GM12878 (cell line): Measurements from ENCODE around the gene MAPKBP1.

Experiments used
- NRF1 ChIP-seq: conservative IDR thresholded peaks from 2 replicates; pipeline ENCODE4 v1.6.1; 2011; ENCODE audit warnings: mild to moderate bottlenecking, low read depth, low read length, improper control_type of control experiment
- TCF7 ChIP-seq: IDR thresholded peaks from 2 replicates; pipeline ENCODE4 v1.6.1; 2014; ENCODE audit warnings: antibody characterized with exemption, borderline replicate concordance
- TF ChIP-seq, protein P1 (sequence below): IDR thresholded peaks from 2 replicates; pipeline ENCODE4 v1.6.1; 2012; ENCODE audit warnings: low read depth, low read length, improper control_type of control experiment
- TF ChIP-seq, protein P2 (sequence below): IDR thresholded peaks from 2 replicates; pipeline ENCODE4 v1.6.1; 2011; ENCODE audit warnings: mild to moderate bottlenecking, low read depth, low read length, moderate library complexity; ENCODE audit not compliant: insufficient replicate concordance

DNA sequence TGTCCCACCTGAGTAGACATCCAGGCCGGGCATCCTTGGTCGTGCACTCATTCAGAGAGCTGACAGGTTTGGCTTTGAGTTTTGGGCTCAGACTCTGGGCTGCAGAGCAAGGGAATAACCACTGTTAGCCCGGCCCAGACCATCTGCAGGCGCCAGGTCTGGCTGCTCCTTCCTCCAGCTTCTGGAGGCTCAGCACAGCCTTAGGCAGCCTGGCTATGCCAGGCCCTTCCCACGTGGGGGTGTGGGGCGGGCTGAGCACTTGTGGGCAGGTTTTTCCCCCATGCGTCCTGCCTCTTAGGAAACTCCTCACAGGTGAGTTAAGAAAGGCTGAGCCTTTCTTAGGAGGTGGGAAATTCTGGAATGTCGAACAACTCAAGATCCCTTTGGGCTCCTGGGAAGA is 75.6 kb downstream of the MAPKBP1 start:
- TF ChIP-seq, protein P1, sequence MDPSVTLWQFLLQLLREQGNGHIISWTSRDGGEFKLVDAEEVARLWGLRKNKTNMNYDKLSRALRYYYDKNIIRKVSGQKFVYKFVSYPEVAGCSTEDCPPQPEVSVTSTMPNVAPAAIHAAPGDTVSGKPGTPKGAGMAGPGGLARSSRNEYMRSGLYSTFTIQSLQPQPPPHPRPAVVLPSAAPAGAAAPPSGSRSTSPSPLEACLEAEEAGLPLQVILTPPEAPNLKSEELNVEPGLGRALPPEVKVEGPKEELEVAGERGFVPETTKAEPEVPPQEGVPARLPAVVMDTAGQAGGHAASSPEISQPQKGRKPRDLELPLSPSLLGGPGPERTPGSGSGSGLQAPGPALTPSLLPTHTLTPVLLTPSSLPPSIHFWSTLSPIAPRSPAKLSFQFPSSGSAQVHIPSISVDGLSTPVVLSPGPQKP, result no peak
- TF ChIP-seq NRF1 (no peak), TCF7 (no peak)
- TF ChIP-seq, protein P2, sequence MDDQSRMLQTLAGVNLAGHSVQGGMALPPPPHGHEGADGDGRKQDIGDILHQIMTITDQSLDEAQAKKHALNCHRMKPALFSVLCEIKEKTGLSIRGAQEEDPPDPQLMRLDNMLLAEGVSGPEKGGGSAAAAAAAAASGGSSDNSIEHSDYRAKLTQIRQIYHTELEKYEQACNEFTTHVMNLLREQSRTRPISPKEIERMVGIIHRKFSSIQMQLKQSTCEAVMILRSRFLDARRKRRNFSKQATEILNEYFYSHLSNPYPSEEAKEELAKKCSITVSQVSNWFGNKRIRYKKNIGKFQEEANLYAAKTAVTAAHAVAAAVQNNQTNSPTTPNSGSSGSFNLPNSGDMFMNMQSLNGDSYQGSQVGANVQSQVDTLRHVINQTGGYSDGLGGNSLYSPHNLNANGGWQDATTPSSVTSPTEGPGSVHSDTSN, result no peak
